ENCODE data around the gene PRRT1.
A peak's percentile ranks its signal among the peaks of the same experiment; 100 is the strongest.
"Not testable (repeated sequence)": the region's sequence is repeated elsewhere in the genome, so short reads cannot be mapped to it uniquely, and the experiment has no call there.

Gene PRRT1

GRCh38 chr6:32187725-32188380, 36.1 kb upstream of the PRRT1 start:
- DNase-seq: not testable (repeated sequence)

GRCh38 chr6:32187009-32187709, 35.4 kb upstream of the PRRT1 start:
- DNase-seq: no peak

DNA sequence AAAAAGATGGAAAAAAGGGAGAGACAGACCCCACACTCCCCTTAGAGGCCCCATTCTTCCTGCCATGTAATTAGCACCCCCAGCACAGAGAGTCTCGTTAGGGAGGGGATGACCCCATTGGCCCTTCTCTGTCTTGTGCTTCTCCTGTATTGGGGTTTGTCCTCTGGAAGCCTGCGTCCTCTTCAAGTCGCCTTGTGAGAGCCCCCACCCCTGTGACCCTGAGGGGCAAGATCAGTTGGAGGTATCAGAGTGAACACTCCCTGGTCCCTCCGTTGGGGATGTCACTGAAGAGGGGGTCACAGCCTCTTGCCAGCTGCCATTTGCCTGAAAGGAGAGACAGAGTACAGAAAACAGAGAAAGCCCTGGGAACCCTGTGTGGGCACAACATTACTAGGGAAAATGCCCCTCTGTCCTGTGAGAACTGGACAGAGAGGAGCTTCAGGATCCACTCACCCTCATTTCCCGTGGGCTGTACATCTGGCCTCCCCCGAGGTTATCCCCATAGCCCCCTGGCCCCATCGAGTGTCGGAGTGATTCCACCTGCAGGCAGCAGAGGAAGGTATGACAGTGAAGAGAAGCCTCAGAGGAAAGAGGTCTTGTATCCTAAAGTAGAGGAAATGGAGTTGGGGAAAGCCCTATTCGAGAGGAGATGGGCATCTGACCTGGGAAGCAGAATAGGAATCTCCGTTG, 34.6 kb upstream of the PRRT1 start:
- DNase-seq: not testable (repeated sequence)

GRCh38 chr6:32185681-32186131, 34.0 kb upstream of the PRRT1 start:
- DNase-seq: peak; percentile 82

GRCh38 chr6:32184084-32184640, 32.4 kb upstream of the PRRT1 start, which contains the start of gene AGER:
Gene AGER (minus strand): TSS chr6:32184253. CDS start chr6:32184222, 31 bp downstream.
- DNase-seq: no peak

GRCh38 chr6:32183483-32184083, 31.8 kb upstream of the PRRT1 start:
- no peak for DNase-seq

DNA sequence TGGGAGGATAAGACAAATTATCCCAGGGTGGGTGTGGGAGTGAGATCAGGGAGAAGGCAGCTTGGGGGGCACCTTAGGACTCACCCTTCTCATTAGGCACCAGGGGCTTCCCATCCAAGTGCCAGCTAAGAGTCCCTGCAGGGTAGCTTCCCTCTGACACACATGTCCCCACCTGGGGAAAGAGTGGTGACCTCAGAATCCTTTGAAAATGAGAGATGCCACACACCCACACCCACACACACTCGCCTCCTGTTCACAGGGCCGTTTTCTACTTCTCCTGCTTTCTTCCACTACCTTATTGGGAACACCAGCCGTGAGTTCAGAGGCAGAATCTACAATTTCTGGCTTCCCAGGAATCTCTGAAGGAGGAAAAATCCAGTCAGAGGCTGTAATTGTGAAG, 31.3 kb upstream of the PRRT1 start:
- DNase-seq: no peak

DNA sequence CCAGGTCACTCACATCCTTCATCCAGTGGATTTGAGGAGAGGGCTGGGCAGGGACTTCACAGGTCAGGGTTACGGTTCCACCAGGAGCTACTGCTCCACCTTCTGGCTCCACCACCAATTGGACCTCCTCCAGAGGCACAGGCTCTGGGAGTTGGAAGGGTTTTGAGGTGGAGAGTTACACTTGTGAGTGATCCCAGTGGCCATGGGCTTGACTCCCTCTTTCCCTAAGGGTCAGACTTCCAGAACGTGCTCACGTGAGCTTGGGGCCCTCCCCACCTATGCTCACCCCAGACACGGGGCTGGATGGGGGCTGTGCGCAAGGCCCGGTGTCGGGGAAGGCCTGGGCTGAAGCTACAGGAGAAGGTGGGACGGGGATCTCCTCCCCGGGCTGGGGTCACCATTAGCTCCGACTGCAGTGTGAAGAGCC, 30.8 kb upstream of the PRRT1 start:
- DNase-seq: no peak

DNA sequence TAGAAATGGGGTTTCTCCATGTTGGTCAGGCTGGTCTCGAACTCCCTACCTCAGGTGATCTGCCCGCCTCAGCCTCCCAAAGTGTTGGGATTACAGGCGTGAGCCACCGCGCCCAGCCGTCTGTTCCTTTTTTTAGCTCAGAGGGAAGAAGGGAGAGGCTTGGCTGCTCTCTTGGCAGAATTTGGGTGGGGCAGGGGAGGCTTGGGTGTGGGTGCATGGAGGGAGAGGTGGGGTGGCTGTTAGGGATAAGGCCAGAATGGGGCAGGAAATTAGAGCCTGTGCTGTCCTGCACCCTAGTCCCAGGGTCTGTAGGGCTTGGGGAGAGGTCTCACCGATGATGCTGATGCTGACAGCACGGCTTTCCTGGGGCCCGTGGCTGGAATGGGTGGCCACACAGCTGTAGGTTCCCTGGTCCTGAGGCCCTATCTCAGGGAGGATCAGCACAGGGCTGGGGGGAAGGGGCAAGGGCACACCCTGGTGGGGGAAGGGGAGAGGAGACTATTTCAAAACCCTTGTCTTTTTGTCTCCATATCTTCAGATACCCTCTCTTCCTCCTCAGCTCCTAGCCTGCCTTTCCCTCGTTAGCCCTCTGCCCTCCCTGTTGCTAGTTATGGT, 30.3 kb upstream of the PRRT1 start:
- no peak for DNase-seq

DNA sequence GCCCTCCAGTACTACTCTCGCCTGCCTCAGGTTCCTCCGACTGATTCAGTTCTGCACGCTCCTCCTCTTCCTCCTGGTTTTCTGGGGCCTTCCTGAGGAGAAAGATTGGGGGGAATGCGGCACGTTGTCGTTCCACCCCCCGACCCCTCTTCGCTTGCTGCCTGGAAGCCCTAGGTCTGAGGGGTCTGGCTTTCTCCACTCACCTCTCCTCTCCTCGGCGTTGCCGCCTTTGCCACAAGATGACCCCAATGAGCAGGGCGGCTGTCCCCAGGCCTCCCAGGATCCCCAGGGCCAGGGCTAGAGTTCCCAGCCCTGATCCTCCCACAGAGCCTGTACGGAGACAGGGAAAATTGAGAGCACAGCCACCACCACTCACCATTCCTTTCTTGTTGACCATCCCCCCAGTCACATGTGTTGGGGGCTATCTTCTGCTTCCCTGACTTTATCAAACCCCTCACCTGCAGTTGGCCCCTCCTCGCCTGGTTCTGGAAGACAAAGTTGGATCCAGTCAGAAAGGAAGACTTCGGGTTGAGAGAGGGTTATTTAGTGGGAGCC, 29.5 kb upstream of the PRRT1 start:
- no peak for DNase-seq

GRCh38 chr6:32179766-32180405, 28.1 kb upstream of the PRRT1 start:
- no peak for DNase-seq

DNA sequence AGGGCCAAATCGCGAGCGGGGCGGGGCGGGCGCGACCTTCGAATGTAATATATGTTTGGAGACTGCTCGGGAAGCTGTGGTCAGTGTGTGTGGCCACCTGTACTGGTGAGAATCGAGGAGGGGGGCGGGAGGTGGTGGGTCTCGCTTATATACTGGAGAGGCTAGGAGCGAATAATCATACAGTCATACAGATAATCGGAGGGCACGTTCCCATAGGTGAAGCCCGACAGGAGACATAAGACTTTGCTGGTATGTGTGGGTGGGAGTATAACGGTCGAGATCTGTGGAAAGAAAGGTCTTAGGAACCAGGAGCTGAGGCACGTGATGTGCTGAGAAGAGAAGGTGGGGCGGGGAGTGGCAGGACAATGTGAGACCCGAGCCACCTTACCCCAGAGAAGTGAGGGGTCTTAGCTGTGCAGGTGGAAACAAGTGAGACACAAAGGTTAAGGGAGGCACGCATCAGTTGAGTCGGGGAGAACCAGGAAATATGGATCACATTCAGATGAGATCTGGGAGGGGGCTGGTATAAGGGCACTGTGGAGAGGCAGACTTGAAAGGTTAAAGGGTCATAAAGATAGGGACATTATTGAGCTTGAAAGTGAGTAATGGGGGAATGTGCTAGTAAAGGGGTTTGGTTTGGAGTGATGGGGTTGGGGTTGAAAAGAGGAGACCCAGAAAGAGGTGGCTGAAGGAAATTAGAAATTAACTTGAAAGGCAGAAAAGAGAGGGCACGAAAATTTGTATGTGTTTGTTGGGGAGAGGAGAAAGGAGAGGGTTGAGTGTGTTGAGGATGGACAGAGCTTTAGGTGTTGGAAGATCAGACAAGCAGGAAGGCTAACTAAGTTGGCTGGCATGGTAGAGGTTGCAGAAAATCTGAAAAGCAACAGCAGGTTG, 27.1 kb upstream of the PRRT1 start:
- no peak for DNase-seq

GRCh38 chr6:32177788-32178546, 26.2 kb upstream of the PRRT1 start, which contains the start of gene RNF5:
Gene RNF5 (plus strand): TSS chr6:32178405. CDS start chr6:32178512, 107 bp downstream.
- DNase-seq: peak; percentile 99

DNA sequence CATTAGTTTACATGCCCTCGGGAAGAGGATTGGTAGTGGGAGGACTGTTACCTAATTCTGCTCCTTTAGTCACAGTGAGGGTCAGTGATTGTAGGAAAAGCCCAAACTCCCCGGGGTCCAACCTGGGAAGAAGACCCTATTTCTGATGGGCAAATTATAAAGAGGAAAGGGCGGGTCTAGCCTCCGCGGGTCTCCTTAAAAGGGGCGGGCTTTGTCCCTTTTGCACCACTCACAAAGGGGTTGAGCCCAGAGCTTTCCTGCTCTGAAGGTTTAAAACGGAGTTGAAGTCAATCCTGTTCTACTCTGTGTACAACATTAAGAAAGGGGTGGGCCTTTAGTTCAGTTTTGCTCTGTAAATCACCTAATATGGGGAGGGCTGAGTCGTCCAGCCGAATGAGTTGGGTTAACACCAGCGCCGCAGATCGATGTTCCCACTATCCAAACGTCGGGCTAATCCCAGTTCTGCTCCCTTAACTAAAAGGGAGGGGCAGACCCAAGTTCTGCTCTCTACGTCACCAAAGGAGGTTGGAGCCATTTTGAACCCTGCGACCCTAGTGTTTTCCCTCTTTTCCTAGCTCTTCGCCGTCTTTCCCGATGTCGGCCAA, 25.5 kb upstream of the PRRT1 start:
- DNase-seq: no peak

DNA sequence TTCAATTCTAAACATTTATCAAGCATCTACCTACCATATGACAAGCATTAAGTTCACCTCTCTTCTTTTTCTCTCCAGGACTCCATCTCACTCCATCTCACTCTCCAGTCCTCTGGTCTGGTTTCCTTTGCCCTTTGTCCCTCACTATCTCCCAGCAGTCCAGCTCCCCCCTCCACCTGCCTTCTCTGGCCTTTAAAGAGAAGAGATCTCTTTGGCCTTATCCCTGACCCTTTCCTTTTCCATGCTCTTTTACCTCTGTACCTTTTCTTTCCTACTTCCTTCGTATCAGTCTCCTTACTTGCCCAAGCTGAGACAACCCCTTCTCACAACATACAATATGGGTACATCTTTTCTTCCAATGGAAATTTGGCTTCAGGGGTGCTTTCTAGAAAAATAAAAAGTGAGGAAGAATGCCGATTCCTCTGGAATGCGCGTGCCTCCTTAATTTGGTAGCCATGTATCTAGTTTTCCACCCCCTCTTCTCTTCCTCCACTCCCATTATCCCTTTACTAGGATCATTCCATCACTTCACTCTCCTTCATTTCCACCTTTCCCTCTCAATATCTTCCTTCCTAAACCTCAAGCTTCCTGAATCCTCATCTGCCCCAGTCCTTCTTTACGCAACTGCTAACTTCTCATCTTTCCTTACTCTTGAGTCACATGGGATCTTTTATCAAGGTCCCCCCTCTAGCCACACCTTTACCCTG, 24.9 kb upstream of the PRRT1 start:
- DNase-seq: peak; percentile 15

GRCh38 chr6:32175711-32176475, 24.2 kb upstream of the PRRT1 start, which contains the start of gene AGPAT1:
Gene AGPAT1 (minus strand): TSS chr6:32176084. CDS start chr6:32171496, 4,588 bp downstream.
- DNase-seq: peak; percentile 99

GRCh38 chr6:32175322-32175710, 23.6 kb upstream of the PRRT1 start:
- DNase-seq: no peak

DNA sequence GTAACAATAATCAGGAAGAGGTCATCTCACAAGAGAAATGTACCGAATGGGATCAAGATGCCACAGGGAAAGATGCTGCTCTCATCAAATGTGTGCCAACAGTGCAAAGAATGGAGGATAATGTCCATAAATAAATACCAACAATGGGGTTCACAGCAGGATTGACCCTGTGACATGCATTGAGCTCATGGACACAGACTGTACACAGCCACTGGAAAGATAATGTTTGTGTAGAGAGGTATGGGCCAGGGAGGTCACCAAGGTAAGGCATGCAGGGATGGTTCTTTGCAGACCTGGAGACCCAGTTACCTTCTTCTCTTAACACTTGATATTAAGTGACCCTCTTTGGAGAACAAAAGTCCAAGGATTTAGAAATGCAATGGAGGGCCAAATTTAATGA, 22.7 kb upstream of the PRRT1 start:
- no peak for DNase-seq
